ENCODE measurements around the gene TAF4.

TAF4 gene

DNA sequence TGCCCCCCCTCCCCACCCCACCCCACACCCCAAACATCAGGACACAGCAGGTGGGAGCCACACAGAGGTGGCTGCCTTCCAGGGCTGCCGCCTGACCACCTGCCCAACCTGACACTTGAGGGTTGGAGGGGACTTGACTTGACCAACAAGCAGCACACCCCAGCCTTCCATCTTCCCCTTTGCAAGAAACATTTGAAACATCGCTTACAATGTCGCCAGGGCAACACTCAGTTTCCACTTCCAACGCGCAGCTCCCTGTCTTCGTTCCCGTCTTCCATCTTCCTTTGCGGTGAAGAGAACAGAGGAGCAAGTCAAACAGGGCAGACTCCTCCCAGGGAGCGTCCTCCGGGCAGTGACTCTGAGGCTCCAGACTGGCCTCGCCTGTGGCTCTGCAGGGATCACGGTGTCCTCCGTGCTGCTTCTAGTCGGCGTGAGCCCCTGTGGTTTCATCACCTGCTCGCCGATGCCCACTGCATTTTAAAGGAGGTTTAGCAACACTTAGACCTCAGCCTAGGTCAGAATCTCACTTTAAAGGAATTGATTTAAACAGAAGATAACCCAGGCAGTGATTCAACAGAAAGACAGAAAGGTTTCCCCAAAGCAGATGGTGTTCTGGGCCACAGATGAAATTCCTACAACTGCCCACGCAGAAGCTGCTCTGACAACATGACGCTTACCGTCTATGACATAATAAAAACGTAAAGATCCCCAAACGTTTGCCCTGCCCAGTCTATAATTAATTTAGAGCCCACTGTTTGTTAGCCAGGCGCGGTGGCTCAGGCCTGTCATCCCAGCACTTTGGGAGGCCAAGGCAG, 130.8 kb downstream of the TAF4 start:
- DNase-seq: no peak

DNA sequence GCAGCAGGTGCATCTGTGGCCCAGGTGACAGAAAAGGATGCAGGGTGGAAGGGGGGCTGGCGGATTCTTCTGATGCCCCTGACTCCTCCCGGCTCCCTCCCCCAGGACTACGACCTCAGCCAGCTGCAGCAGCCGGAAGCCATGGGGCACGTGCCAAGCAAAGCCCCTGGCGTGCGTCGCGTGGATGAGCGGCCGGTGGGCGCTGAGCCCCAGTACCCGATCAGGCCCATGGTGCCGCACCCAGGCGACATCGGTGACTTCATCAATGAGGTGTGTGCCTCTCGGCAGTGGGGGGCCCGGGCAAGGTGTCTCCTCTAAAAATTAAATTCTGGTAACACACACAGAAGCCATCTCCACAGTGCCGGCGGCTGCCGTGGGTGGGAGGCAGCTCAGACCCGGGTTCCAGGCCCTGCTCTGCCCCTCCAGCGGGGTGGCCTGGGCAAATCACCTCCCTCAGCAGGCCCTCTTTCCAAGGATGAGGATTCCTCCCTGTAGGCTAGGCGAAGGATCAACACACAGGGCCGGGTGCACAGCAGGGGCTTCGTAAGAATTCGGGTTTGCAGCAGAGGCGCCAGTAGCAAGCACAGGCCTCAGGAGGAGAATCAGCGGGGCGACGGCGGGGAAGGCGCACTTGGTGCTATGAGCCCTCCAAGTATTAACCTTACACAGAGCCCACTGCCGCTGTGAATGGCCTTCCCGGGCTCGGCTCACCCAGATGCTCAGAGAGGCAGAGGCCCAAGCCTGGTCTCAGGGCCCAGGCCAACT, 131.5 kb downstream of the TAF4 start:
- no peak for DNase-seq

DNA sequence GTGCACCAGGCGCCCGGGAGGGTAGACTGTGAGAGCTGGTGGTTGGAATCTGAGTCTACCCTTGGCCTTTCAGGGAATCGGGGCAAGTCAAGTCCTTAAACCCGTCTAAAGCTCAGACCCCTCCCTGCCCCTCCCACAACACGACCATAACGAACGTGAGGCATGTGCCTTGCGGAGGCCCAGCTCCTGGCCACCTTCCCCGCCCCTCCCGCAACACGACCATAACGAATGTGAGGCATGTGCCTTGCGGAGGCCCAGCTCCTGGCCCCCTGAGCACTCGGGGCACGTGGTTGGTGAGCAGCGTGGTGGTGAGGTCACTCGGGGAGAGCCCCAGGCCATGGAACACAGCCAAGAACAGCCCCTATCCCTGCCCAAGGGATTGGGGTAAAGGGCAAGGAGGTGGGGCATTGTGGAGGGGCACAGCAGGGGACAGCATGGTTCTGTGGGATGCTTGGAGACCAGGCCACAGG, 132.2 kb downstream of the TAF4 start:
- no peak for DNase-seq

GRCh38 chr20:61932711-61933480, 132.8 kb downstream of the TAF4 start:
- DNase-seq: no peak

DNA sequence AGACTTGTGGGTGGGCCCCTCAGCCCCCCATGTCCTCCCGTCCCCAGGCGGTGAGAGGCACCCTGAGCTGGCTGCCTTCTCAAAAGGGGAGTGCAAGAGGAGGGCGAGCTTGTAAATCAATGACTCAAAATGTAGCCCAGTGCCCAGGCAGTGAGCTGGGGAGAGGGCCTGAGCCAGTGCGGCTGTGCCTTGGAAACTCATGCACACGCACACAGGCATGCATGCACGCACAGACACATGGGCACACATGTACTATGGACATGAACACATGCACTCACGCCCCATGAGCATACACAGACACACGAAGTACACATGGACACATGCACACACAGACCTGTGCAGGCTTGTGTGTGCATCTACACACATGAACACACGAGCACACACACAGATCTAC, 133.5 kb downstream of the TAF4 start:
- no peak for DNase-seq

DNA sequence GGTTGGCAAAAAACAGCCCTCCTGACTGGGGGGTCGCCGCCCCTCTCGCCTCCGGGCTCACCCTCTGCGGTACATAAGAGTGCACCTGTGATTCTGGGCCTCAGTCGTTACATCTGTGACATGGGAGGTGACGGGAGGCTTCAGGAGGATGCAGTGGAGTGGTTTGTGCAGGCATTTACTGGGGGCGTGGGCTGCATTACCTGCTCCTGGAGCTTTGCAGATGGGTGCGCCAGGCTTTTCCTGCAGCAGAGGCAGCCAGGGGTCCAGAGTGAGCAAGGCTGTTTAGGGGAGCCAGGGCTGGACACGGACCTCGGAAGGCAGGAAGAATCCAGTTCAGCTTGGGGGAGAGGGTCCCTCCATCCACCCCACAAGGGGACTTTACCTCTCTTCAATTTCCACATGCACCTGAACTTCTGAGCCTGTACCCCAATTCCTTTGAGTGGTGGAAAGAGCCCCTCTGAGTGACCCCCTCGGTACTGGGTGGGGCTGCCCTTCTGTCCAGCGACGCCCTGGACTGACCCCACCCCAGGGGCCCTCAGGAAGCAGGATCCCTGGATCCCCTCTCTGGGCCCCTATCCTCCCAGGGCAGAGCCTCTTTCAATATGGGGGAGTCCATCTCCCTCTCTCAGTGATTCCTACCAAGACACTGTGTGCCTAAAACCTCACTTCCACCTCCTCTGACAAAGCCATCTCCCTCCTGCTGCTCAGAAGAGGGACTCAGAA, 134.0 kb downstream of the TAF4 start:
- no peak for DNase-seq

DNA sequence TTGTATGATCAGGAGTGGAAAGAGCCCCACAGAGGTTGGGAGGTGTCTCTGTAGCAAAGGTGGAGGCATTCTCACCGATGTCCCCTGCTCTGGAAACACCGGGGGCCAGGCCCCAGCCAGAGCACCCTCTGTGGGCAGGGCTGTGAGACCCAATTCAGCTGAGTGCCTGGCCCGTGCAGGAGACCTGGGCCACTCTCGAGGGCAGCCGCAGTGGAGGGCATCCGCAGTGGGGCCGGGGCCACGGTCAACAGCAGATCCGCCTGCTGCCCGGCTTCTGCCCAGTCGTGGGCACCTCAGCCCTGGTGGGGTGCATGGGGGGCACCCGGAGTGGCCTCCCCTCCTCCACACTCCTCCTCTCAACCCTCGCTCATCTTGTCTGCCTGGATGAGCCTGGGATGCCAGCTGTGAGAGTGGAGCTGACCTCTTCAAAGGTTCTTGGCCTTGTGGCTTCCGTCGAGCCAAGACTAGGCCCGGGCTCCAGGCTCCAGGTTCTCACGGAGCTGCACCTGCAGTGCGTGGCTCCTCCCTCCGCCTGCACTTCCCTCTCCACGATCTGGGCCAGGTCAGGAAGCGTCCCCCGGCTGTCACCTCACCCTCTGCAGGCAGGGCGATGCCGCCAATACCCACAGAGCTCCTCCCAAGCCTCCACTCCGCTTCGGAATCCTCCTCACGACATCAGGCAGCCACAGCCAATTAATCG, 134.8 kb downstream of the TAF4 start:
- no peak for DNase-seq

- DNase-seq: no peak
Measured at GRCh38 chr20:61929971-61930666, 135.6 kb downstream of the TAF4 start.

DNA sequence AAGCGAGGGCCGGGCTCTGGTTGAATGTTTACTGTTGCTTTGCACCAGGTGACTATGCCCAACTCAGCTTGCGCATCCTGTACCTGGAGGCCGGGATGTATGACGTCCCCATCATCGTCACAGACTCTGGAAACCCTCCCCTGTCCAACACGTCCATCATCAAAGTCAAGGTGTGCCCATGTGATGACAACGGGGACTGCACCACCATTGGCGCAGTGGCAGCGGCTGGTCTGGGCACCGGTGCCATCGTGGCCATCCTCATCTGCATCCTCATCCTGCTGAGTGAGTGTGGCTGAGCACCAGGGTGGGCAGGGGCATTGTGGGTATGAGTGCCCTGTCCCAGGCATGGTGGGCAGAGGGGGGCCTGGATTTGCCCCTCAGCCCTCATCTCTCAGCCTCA, 136.1 kb downstream of the TAF4 start:
- DNase-seq: no peak

DNA sequence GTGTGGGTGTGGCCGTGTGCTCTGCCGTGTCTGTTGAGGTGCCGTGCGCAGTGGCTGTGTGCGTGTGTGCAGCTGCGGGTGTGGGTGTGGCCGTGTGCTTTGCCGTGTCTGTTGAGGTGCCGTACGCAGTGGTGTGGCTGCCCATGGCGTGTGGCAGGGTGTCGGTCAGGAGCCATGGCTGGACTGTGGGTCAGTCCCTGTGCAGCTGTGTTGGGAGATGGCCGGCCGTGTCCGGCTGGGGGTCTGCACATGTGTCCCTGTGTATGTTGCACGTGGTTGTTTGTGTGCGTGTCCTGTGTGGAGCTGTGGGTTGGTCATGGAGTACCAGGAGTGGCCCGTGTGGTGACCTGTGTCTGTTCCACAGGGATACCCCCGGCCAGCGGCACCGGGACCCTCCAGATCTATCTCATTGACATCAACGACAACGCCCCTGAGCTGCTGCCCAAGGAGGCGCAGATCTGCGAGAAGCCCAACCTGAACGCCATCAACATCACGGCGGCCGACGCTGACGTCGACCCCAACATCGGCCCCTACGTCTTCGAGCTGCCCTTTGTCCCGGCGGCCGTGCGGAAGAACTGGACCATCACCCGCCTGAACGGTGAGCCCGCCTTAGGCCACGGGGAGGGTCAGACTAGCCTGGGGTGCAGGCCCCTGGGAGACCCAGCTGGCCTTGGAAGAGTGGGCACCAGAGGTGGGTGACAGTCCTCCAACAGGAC, 137.7 kb downstream of the TAF4 start:
- DNase-seq: no peak

DNA sequence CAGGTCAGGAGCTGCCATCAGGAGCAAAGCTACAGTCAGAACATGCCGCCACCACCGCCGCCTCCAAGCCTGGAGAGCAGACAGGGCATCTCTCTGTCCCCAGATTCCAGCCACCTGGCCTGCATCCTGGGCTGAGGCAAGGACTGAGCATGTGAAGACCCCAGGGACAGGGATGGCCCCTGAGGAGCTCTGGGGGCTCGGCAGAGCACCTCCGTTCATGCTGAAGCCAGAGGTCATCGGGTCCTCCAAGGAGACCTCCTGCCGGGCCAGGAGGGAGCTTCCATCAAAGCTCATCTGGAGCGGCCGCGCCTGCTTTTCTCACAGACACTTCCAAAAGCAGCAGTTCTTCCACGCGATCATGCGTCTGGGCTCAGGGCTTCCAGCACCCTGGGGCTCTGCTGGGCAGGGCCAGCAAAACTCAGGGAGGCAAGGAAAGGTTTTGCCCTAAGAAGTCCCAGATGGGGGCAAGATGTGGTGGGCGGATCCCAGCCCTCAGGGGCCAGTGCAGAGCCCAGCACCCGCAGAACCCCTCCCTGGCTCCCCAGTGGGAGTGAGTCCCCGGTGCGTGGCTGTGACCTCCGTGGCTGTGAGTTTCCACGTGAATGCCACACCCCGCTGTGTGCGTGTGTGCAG, 138.4 kb downstream of the TAF4 start:
- no peak for DNase-seq

DNA sequence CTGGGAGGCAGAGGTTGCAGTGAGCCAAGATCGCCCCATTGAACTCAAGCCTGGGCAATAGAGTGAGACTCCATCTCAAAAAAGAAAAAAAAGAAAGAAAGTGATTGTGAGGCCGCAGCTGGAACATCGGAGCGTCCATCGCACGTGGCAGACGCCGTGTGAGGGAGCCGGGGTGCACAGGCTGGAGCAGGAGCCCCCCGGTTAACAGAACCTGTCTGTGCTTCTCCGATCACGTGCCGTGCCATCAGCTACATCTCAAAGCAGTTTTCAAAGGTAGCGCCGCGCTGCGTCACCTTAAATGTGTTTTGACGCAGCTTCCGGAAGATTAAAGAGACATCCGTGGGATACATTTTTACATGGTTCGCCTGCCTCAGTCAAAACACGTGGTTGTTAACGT, 138.9 kb downstream of the TAF4 start:
- no peak for DNase-seq

GRCh38 chr20:61926253-61926613, 139.4 kb downstream of the TAF4 start:
- DNase-seq: no peak

GRCh38 chr20:61925555-61926252, 140.0 kb downstream of the TAF4 start:
- no peak for DNase-seq

- DNase-seq: no peak
Measured at GRCh38 chr20:61924858-61925554, 140.7 kb downstream of the TAF4 start.
